OCI-LY7 (cell line): ENCODE results near the gene CELF2.

Source experiments
- EZH2phosphoT487 ChIP-seq: fragments of 200-600 bp; sonication (generic); IDR thresholded peaks from 2 replicates; pipeline ENCODE4 v1.6.1; 2018; ENCODE audit warnings: low read depth, borderline replicate concordance, mild to moderate bottlenecking, mixed run types, antibody characterized with exemption, low read length, moderate library complexity, mixed read lengths
- TF ChIP-seq, protein P1 (sequence below): fragments of 200-600 bp; sonication (generic); conservative IDR thresholded peaks from 2 replicates; pipeline ENCODE4 v1.5.1; 2014; ENCODE audit warnings: mild to moderate bottlenecking, antibody characterized with exemption, low read length, moderate library complexity, mixed read lengths

DNA sequence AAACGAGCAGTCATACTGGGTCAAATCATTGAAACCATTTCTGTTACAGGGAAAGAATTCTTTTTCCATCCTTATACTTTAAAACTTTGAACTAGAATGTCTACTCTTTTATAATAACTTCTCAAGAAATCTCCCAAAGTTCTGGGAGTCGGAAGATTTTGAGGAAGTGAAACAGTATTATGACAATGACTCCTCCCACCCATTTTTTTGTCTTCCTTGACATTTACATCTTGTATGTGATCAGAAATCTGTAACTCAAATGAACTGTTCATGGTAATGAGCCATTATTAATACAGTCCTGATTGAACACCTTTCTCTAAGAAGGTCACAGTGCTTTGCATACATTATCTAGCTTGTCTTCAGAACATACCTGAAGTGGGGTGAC is 227.4 kb downstream of the CELF2 start:
- no peak for TF ChIP-seq EZH2phosphoT487
- TF ChIP-seq, protein P1, sequence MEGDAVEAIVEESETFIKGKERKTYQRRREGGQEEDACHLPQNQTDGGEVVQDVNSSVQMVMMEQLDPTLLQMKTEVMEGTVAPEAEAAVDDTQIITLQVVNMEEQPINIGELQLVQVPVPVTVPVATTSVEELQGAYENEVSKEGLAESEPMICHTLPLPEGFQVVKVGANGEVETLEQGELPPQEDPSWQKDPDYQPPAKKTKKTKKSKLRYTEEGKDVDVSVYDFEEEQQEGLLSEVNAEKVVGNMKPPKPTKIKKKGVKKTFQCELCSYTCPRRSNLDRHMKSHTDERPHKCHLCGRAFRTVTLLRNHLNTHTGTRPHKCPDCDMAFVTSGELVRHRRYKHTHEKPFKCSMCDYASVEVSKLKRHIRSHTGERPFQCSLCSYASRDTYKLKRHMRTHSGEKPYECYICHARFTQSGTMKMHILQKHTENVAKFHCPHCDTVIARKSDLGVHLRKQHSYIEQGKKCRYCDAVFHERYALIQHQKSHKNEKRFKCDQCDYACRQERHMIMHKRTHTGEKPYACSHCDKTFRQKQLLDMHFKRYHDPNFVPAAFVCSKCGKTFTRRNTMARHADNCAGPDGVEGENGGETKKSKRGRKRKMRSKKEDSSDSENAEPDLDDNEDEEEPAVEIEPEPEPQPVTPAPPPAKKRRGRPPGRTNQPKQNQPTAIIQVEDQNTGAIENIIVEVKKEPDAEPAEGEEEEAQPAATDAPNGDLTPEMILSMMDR = no peak
